ENCODE data around the gene SIRT4. TPM values are rescaled to one million over a fixed set of nuclear protein-coding genes. Genes with fewer than 3 reads are reported as not detected.

The SIRT4 gene
- total and polyA plus RNA-seq, 2 of the 4 experiments (the other 2 are of a cell fraction) = 0.87 to 2.0 TPM

DNA sequence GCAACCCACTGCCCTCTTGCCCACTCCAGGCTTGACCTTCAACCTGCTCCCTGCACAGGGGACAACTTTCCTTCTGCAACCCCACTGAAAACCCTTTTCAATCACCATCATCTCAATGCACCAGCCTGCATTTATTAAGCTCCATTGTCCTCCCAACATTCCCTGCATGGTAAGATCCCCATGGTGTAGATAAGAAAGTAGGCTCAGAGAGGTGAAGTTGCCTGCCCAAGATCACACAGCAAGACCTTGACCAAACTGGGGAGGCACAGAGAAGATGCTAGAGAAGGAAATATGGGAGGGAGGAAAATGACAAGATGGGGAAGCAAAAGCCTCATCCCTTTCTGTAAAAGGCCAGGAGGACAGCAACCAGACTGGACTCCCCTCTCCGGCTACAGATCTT is 57.0 kb downstream of the SIRT4 start:
- no peaks in the 10 kb centered on the region for H3K9me1 ChIP-seq (ENCODE audit: insufficient read depth, low read length)
- ChIA-PET POLR2A (ENCODE audit: unreplicated experiment) (no interaction called here), CTCF (no interaction called here)
- H3K56ac ChIP-seq (ENCODE audit: extremely low read depth, insufficient read depth, low read length) = no peak overlapping the region
- intact Hi-C loops (cut with micrococcal nuclease) (no loop called here), dilution Hi-C loops (cut with HindIII; ENCODE audit: low sequenced_read_pairs, unreplicated experiment) (no loop called here), in situ Hi-C loops (cut with MboI; ENCODE audit: low sequenced_read_pairs) (no loop called here)
- peaks cover 46% of the 10 kb centered on the region for H3K27me3 ChIP-seq (ENCODE audit: control insufficient read depth, insufficient read depth, low read length)
- no peak overlapping the region for H3K23ac ChIP-seq (ENCODE audit: low read depth, low read length)
- no peak for ATAC-seq (ENCODE audit: low read depth)
- H4K91ac ChIP-seq (ENCODE audit: insufficient read depth, low read depth, low read length) = no peak overlapping the region
- no peak overlapping the region for H3K9ac ChIP-seq (ENCODE audit: low read depth, low read length)
- no peak overlapping the region for H2BK5ac ChIP-seq (ENCODE audit: low read depth, low read length, poor library complexity, severe bottlenecking)
- H3K14ac ChIP-seq (replicated peaks; ENCODE audit: low read depth, low read length) = no peak overlapping the region
- no peak overlapping the region for H3K4ac ChIP-seq (ENCODE audit: low read depth, low read length)
- TF ChIP-seq CEBPB (IDR thresholded peaks at IDR 0.05; ENCODE audit: low read depth, low read length) = no peak
- no peak for TF ChIP-seq NFE2L2 (IDR thresholded peaks at IDR 0.05; ENCODE audit: low read depth, low read length)
- TF ChIP-seq MAFK (IDR thresholded peaks at IDR 0.05; ENCODE audit: low read depth, low read length) = no peak
- TF ChIP-seq FOS (IDR thresholded peaks at IDR 0.05; ENCODE audit: low read depth, low read length) = no peak
- no peak for TF ChIP-seq RAD21 (IDR thresholded peaks at IDR 0.05; ENCODE audit: low read length)
- TF ChIP-seq SMC3 (IDR thresholded peaks at IDR 0.05; ENCODE audit: low read depth, low read length) = no peak
- TF ChIP-seq RCOR1 (IDR thresholded peaks at IDR 0.05; ENCODE audit: insufficient replicate concordance, low read length) = no peak
- no peak for TF ChIP-seq MAZ (IDR thresholded peaks at IDR 0.05; ENCODE audit: borderline replicate concordance, low read depth, low read length)
- no peak for TF ChIP-seq RFX5 (IDR thresholded peaks at IDR 0.05; ENCODE audit: low read depth, low read length)
- TF ChIP-seq POLR2A (IDR thresholded peaks at IDR 0.05; ENCODE audit: low read depth, low read length) = no peak
- no peak for TF ChIP-seq MXI1 (IDR thresholded peaks at IDR 0.05; ENCODE audit: borderline replicate concordance, low read depth, low read length)
- TF ChIP-seq ELK1 (IDR thresholded peaks at IDR 0.05; ENCODE audit: borderline replicate concordance, low read depth, low read length) = no peak
- no peak overlapping the region for H2AK9ac ChIP-seq (replicated peaks; ENCODE audit: low read depth, low read length, poor library complexity)
- no peak overlapping the region for H2BK15ac ChIP-seq (ENCODE audit: low read depth, low read length)
- no peaks in the 10 kb centered on the region for H3K36me3 ChIP-seq (ENCODE audit: control insufficient read depth, insufficient read depth, low read length)
- no peak overlapping the region for H3K4me2 ChIP-seq (ENCODE audit: low read depth, low read length)
- no peak overlapping the region for H2AK5ac ChIP-seq (ENCODE audit: low read depth, low read length)
- H2AFZ ChIP-seq (replicated peaks; ENCODE audit: low read length, poor library complexity) = no peak overlapping the region
- no peak for DNase-seq
- H4K20me1 ChIP-seq (ENCODE audit: insufficient read depth, low read length) = no peaks in the 10 kb centered on the region
- H2BK120ac ChIP-seq (ENCODE audit: low read depth, low read length) = no peak overlapping the region
- H4K8ac ChIP-seq (ENCODE audit: low read depth in 2 of 2, low read length in 2 of 2) = no peak overlapping the region
- WGBS, 2 experiments (ENCODE audit: extremely low coverage in 2 of 2, insufficient read length in 1 of 2) = no CpG with 5 or more reads among the region's 1 CpG
- no peaks in the 10 kb centered on the region for H3K9me3 ChIP-seq (ENCODE audit: control insufficient read depth, insufficient read depth, low read length)
- no peak overlapping the region for H2BK20ac ChIP-seq (ENCODE audit: low read depth, low read length)
- H3K18ac ChIP-seq (ENCODE audit: low read depth, low read length) = no peak overlapping the region
- H3K79me1 ChIP-seq (ENCODE audit: low read depth in 1 of 2, low read length in 2 of 2) = no peaks in the 10 kb centered on the region
- no peak overlapping the region for H3K27ac ChIP-seq (ENCODE audit: insufficient read depth, low read length)
- no peaks in the 10 kb centered on the region for H3K4me1 ChIP-seq (ENCODE audit: control insufficient read depth, insufficient read depth, low read length)
- H4K5ac ChIP-seq (ENCODE audit: low read depth, low read length) = no peak overlapping the region
- no TSS peak for BruUV-seq (replicated peaks)
- no peak overlapping the region for H3K4me3 ChIP-seq (ENCODE audit: insufficient read depth, low read depth, low read length)
